Vagina (tissue), 2 donors: ENCODE results near the gene SLC22A3. TPM values are rescaled to one million over a fixed set of nuclear protein-coding genes. Genes with fewer than 3 reads are reported as not detected.

Experiments
- DNase-seq, 2 donors: peaks; one replicate each; pipeline ENCODE4 v3.0.0-alpha.2; 2017; ENCODE audit errors: extremely low spot score in 2 of 2
- H3K27ac ChIP-seq: fragments of 200-600 bp; sonication (generic); one replicate; pipeline ENCODE4 v1.5.1; 2019
- H3K27me3 ChIP-seq: fragments of 200-600 bp; sonication (generic); one replicate; pipeline ENCODE4 v1.5.1; 2019
- H3K36me3 ChIP-seq, 2 donors: fragments of 200-600 bp; sonication (generic); one replicate each; pipeline ENCODE4 v1.5.1; 2017 to 2019
- H3K4me1 ChIP-seq: fragments of 200-600 bp; sonication (generic); one replicate; pipeline ENCODE4 v1.5.1; 2019
- H3K4me3 ChIP-seq, 2 donors: fragments of 200-600 bp; sonication (generic); 1 replicate in 1 of 2; 2 replicates in 1 of 2; pipeline ENCODE4 v1.5.1; 2016 to 2019
- H3K9me3 ChIP-seq: fragments of 200-600 bp; sonication (generic); one replicate; pipeline ENCODE4 v1.5.1; 2019
- CTCF ChIP-seq, 3 experiments: fragments of 450-650 bp in 2 of 3; fragments of 200-600 bp in 1 of 3; sonication (generic) in 1 of 3; IDR thresholded peaks; one replicate each; pipeline ENCODE4 v1.5.1; 2017 to 2019; ENCODE audit warnings: antibody characterized with exemption in 3 of 3, mild to moderate bottlenecking in 2 of 3, moderate library complexity in 2 of 3
- POLR2A ChIP-seq, 2 donors: fragments of 450-650 bp; IDR thresholded peaks; one replicate each; pipeline ENCODE4 v1.6.1; 2017; ENCODE audit warnings: antibody characterized with exemption in 2 of 2, mild to moderate bottlenecking in 2 of 2, moderate library complexity in 2 of 2
- POLR2AphosphoS5 ChIP-seq, 2 donors: sonication (generic); formaldehyde crosslinking; IDR thresholded peaks; one replicate each; pipeline ENCODE4 v1.9.0; 2017; ENCODE audit warnings: antibody characterized with exemption in 2 of 2, mild to moderate bottlenecking in 2 of 2, low read depth in 1 of 2; ENCODE audit not compliant: insufficient read depth in 1 of 2
- intact Hi-C: fragments of 100-400 bp; cut with DNase I; formaldehyde crosslinking; loops from one replicate; pipeline ENCODE4 v1.15.1; 2023
- total RNA-seq: library from RNA; depleted of rRNA; stranded (reverse); fragments of >200 nt; gene quantifications from one replicate; pipeline ENCODE4 v1.2.3, GENCODE V29; 2016

The SLC22A3 gene
- total RNA-seq, 1 donor from 2014 or later = 16.5 TPM

GRCh38 chr6:160412993-160413392, 64.8 kb downstream of the SLC22A3 start:
- Histone ChIP-seq H3K4me1 (no peaks in the 10 kb centered on the region), H3K9me3 (no peaks in the 10 kb centered on the region), H3K27ac (no peak overlapping the region), H3K4me3 (no peak overlapping the region), H3K27me3 (no peaks in the 10 kb centered on the region), H3K36me3 (peaks cover 0 to 8% of the 10 kb centered on the region in 2 donors)
- TF ChIP-seq POLR2AphosphoS5 (IDR thresholded peaks at IDR 0.05; ENCODE audit: insufficient read depth in 1 of 2, low read depth in 1 of 2) (no peak), CTCF (IDR thresholded peaks at IDR 0.05) (no peak), POLR2A (IDR thresholded peaks at IDR 0.05) (no peak)
- DNase-seq = no peak
- intact Hi-C loops = no loop called here

DNA sequence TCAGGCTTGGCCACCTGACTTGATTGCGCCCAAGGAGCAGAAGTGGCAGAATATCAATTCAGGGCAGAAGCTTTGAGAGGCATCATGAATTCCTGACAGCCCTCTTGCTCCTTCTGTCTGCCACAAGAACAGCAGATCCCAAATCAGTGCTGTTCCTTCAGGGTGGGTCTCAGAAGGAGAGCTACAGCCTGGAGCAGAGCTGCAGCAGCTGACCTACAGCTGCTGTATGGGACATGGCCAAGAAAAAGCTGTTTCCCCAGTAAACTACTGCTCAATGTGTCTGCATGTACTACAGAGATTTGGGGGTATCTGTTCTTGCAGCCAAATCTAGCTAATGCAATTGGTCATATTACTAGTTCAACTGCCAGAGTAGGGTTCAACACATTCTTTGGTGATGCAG, 69.0 kb downstream of the SLC22A3 start:
- Histone ChIP-seq H3K4me3 (no peak overlapping the region), H3K9me3 (no peaks in the 10 kb centered on the region), H3K27ac (no peak overlapping the region), H3K36me3 (peaks cover 0 to 8% of the 10 kb centered on the region in 2 donors), H3K27me3 (no peaks in the 10 kb centered on the region), H3K4me1 (no peaks in the 10 kb centered on the region)
- no peak for TF ChIP-seq POLR2AphosphoS5 (IDR thresholded peaks at IDR 0.05; ENCODE audit: insufficient read depth in 1 of 2, low read depth in 1 of 2)
- no peak for TF ChIP-seq POLR2A (IDR thresholded peaks at IDR 0.05)
- TF ChIP-seq CTCF (IDR thresholded peaks at IDR 0.05) = no peak
- no peak for DNase-seq
- intact Hi-C loops = no loop called here

- no peak for DNase-seq
- no peaks in the 10 kb centered on the region for H3K9me3 ChIP-seq
- intact Hi-C loops = no loop called here
- H3K27me3 ChIP-seq = no peaks in the 10 kb centered on the region
- H3K4me3 ChIP-seq = no peak overlapping the region
- no peaks in the 10 kb centered on the region for H3K4me1 ChIP-seq
- peaks cover 0 to 8% of the 10 kb centered on the region in 2 donors for H3K36me3 ChIP-seq
- TF ChIP-seq POLR2A (IDR thresholded peaks at IDR 0.05) (no peak), POLR2AphosphoS5 (IDR thresholded peaks at IDR 0.05; ENCODE audit: insufficient read depth in 1 of 2, low read depth in 1 of 2) (no peak), CTCF (IDR thresholded peaks at IDR 0.05) (no peak)
- no peak overlapping the region for H3K27ac ChIP-seq
These were observed 69.4 kb downstream of the SLC22A3 start for GRCh38 chr6:160417550-160417949.

DNA sequence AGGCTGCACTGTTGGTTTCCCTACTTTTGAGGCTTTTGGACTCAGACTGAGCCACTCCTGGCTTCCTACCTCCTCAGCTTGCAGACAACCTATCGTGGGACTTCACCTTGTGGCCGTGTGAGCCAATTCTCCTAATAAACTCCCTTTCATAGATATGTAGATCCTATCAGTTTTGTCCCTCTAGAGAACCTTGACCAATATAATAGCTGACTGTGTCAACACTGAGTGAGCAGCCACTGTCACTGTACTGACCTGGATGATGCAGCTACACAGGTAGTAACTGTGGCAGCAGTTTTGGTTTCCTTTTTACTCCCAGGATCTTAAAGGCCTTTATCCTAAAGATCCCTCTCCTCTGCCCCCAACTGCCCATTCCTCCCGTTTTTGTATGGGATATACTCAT, 70.2 kb downstream of the SLC22A3 start:
- no peak for DNase-seq
- Histone ChIP-seq H3K4me1 (no peaks in the 10 kb centered on the region), H3K27ac (no peak overlapping the region), H3K4me3 (no peak overlapping the region), H3K9me3 (no peaks in the 10 kb centered on the region), H3K36me3 (peaks cover 0 to 3% of the 10 kb centered on the region in 2 donors), H3K27me3 (no peaks in the 10 kb centered on the region)
- intact Hi-C loops = no loop called here
- no peak for TF ChIP-seq CTCF (IDR thresholded peaks at IDR 0.05)
- no peak for TF ChIP-seq POLR2AphosphoS5 (IDR thresholded peaks at IDR 0.05; ENCODE audit: insufficient read depth in 1 of 2, low read depth in 1 of 2)
- TF ChIP-seq POLR2A (IDR thresholded peaks at IDR 0.05) = no peak

- no peaks in the 10 kb centered on the region for H3K4me1 ChIP-seq
These were observed 71.3 kb downstream of the SLC22A3 start for GRCh38 chr6:160419488-160419887.

More at GRCh38 chr6:160419488-160419887, 71.3 kb downstream of the SLC22A3 start:
- H3K27ac ChIP-seq = no peak overlapping the region
- H3K27me3 ChIP-seq = no peaks in the 10 kb centered on the region
- no peaks in the 10 kb centered on the region for H3K36me3 ChIP-seq
- no peak for DNase-seq
- no peak for TF ChIP-seq POLR2A (IDR thresholded peaks at IDR 0.05)
- TF ChIP-seq CTCF (IDR thresholded peaks at IDR 0.05) = no peak
- TF ChIP-seq POLR2AphosphoS5 (IDR thresholded peaks at IDR 0.05; ENCODE audit: insufficient read depth in 1 of 2, low read depth in 1 of 2) = no peak
- intact Hi-C loops = no loop called here
- no peak overlapping the region for H3K4me3 ChIP-seq
- H3K9me3 ChIP-seq = no peaks in the 10 kb centered on the region
